NT2/D1 (cell line): ENCODE data around the gene R3HDM4.
"Not testable (repeated sequence)": the region's sequence is repeated elsewhere in the genome, so short reads cannot be mapped to it uniquely, and the experiment has no call there.

Source experiments
- SUZ12 ChIP-seq: IDR thresholded peaks from 2 replicates; pipeline ENCODE4 v1.6.1; 2011; ENCODE audit not compliant: insufficient read length, insufficient read depth; ENCODE audit errors: extremely low read depth
- YY1 ChIP-seq: IDR thresholded peaks from 2 replicates; pipeline ENCODE4 v1.6.1; 2011; ENCODE audit not compliant: insufficient read length, insufficient read depth
- ZNF274 ChIP-seq: IDR thresholded peaks from 2 replicates; pipeline ENCODE4 v1.6.1; 2011; ENCODE audit warnings: mild to moderate bottlenecking, low read depth, low read length

- TF ChIP-seq ZNF274, SUZ12, YY1: not testable (repeated sequence)
These were observed 63.8 kb downstream of the R3HDM4 start for GRCh38 chr19:849195-849594.
